GM23338 (cell line): ENCODE measurements around the gene ZNF208. TPM values are rescaled to one million over a fixed set of nuclear protein-coding genes. Genes with fewer than 3 reads are reported as not detected.

Source experiments
- ATAC-seq: fragments of 200-7000 bp; cut with Tn5 transposase; 3 replicates; pipeline ENCODE4 v1.9.1; 2020
- DNase-seq: peaks from one replicate; pipeline ENCODE4 v3.0.0-alpha.2; 2015; ENCODE audit warnings: low spot score
- H2AFZ ChIP-seq: fragments of 200-600 bp; sonication (generic); 2 replicates; pipeline ENCODE4 v1.8.0; 2016; ENCODE audit warnings: antibody characterized with exemption, mild to moderate bottlenecking, moderate library complexity
- H3F3A ChIP-seq: fragments of 200-600 bp; sonication (generic); replicated peaks from 2 replicates; pipeline ENCODE4 v1.8.0; 2017; ENCODE audit warnings: antibody characterized with exemption, mixed run types, low read depth
- H3K27ac ChIP-seq: fragments of 200-600 bp; sonication (generic); 2 replicates; pipeline ENCODE4 v1.6.1; 2016; ENCODE audit warnings: low read depth
- H3K27me3 ChIP-seq: fragments of 200-600 bp; sonication (generic); 2 replicates; pipeline ENCODE4 v1.8.0; 2016; ENCODE audit warnings: mild to moderate bottlenecking, mixed run types, moderate library complexity; ENCODE audit not compliant: insufficient read depth
- H3K36me3 ChIP-seq: fragments of 200-600 bp; sonication (generic); 2 replicates; pipeline ENCODE4 v1.8.0; 2016; ENCODE audit warnings: mild to moderate bottlenecking; ENCODE audit not compliant: insufficient read depth
- H3K4me1 ChIP-seq: fragments of 200-600 bp; sonication (generic); 2 replicates; pipeline ENCODE4 v1.8.0; 2016; ENCODE audit warnings: mild to moderate bottlenecking, moderate library complexity; ENCODE audit not compliant: insufficient read depth
- H3K4me2 ChIP-seq: fragments of 200-600 bp; sonication (generic); 2 replicates; pipeline ENCODE4 v1.7.1; 2017; ENCODE audit warnings: mixed run types
- H3K4me3 ChIP-seq: fragments of 200-600 bp; sonication (generic); 2 replicates; pipeline ENCODE4 v1.6.1; 2016; ENCODE audit warnings: mixed run types
- H3K79me2 ChIP-seq: fragments of 200-600 bp; sonication (generic); replicated peaks from 2 replicates; pipeline ENCODE4 v1.8.0; 2017; ENCODE audit warnings: mild to moderate bottlenecking; ENCODE audit not compliant: insufficient read depth
- H3K9me2 ChIP-seq: fragments of 200-600 bp; sonication (generic); 2 replicates; pipeline ENCODE4 v1.8.0; 2017; ENCODE audit not compliant: insufficient read depth
- H4K20me1 ChIP-seq: fragments of 200-600 bp; sonication (generic); replicated peaks from 2 replicates; pipeline ENCODE4 v1.8.0; 2017; ENCODE audit warnings: mild to moderate bottlenecking; ENCODE audit not compliant: insufficient read depth
- H3K27ac Mint-ChIP-seq: 2 replicates; pipeline ENCODE4 v1.8.0; 2020; ENCODE audit warnings: inconsistent platforms, mild to moderate bottlenecking, moderate library complexity, mixed read lengths
- H3K27me3 Mint-ChIP-seq: 3 replicates; pipeline ENCODE4 v1.8.0; 2022; ENCODE audit warnings: low read depth, mild to moderate bottlenecking, moderate library complexity, mixed read lengths, inconsistent platforms; ENCODE audit not compliant: insufficient read depth, poor library complexity
- H3K36me3 Mint-ChIP-seq: 3 replicates; pipeline ENCODE4 v1.8.0; 2021; ENCODE audit warnings: low read depth, mild to moderate bottlenecking, inconsistent platforms, moderate library complexity, mixed read lengths
- H3K4me1 Mint-ChIP-seq: 3 replicates; pipeline ENCODE4 v1.8.0; 2020; ENCODE audit warnings: mild to moderate bottlenecking, inconsistent platforms, mixed read lengths
- H3K4me3 Mint-ChIP-seq: 3 replicates; pipeline ENCODE4 v1.8.0; 2021; ENCODE audit warnings: moderate library complexity, mild to moderate bottlenecking, inconsistent platforms, mixed read lengths
- H3K9me3 Mint-ChIP-seq: 3 replicates; pipeline ENCODE4 v1.8.0; 2020; ENCODE audit warnings: moderate library complexity, mild to moderate bottlenecking, inconsistent platforms, mixed read lengths
- CTCF ChIP-seq, 2 experiments: fragments of 200-600 bp in 1 of 2; sonication (generic) in 1 of 2; conservative IDR thresholded peaks; 2 replicates each; pipeline versions ENCODE4 v1.5.1 to v1.6.1; 2016 to 2017; ENCODE audit warnings: antibody characterized with exemption in 2 of 2, low read depth in 2 of 2, mild to moderate bottlenecking in 2 of 2, moderate library complexity in 1 of 2
- EZH2 ChIP-seq: fragments of 200-600 bp; sonication (generic); IDR thresholded peaks from one replicate; pipeline ENCODE4 v1.8.0; 2017; ENCODE audit warnings: antibody characterized with exemption, mild to moderate bottlenecking, low read depth; ENCODE audit not compliant: unreplicated experiment
- JUNB ChIP-seq: IDR thresholded peaks from one replicate; pipeline ENCODE4 v1.6.1; 2016; ENCODE audit warnings: antibody characterized with exemption; ENCODE audit not compliant: unreplicated experiment
- NANOG ChIP-seq: IDR thresholded peaks from 2 replicates; pipeline ENCODE4 v1.6.1; 2016; ENCODE audit warnings: antibody characterized with exemption, borderline replicate concordance
- POLR2AphosphoS5 ChIP-seq: IDR thresholded peaks from 2 replicates; pipeline ENCODE4 v1.6.1; 2016; ENCODE audit warnings: antibody characterized with exemption, low read depth
- STAT1 ChIP-seq: IDR thresholded peaks from one replicate; pipeline ENCODE4 v1.6.1; 2016; ENCODE audit warnings: antibody characterized with exemption; ENCODE audit not compliant: unreplicated experiment
- ZNF114 ChIP-seq: fragments of 250-450 bp; sonication (Bioruptor Pico); IDR thresholded peaks from 2 replicates; pipeline ENCODE4 v1.5.0; 2020; ENCODE audit warnings: mild to moderate bottlenecking, moderate library complexity
- ZNF331 ChIP-seq: fragments of 250-450 bp; sonication (Bioruptor Pico); IDR thresholded peaks from 2 replicates; pipeline ENCODE4 v1.5.0; 2020; ENCODE audit warnings: low read depth, mild to moderate bottlenecking, moderate library complexity
- polyA plus RNA-seq: library from polyadenylated mRNA; unstranded; fragments of >200 nt; fragmentation: Nextera tagmentation; extraction: Ambion mirVana; gene quantifications from 2 replicates; pipeline ENCODE4 v1.2.1, GENCODE V29; 2016
- total RNA-seq: library from RNA; depleted of rRNA; stranded (reverse); fragments of >200 nt; shearing (Covaris generic); gene quantifications from 2 replicates; pipeline ENCODE4 v1.2.3, GENCODE V29; 2014
- TF ChIP-seq, protein P1 (sequence below): IDR thresholded peaks from one replicate; pipeline ENCODE4 v1.6.1; 2018; ENCODE audit warnings: antibody characterized with exemption; ENCODE audit not compliant: unreplicated experiment
- TF ChIP-seq, protein P2 (sequence below): fragments of 250-450 bp; sonication (Bioruptor Pico); IDR thresholded peaks from 2 replicates; pipeline ENCODE4 v1.5.0; 2020; ENCODE audit warnings: mild to moderate bottlenecking, moderate library complexity

Gene ZNF208
- total and polyA plus RNA-seq, 2 experiments from 2014 or later: 1.1 TPM; not detected in 1

DNA sequence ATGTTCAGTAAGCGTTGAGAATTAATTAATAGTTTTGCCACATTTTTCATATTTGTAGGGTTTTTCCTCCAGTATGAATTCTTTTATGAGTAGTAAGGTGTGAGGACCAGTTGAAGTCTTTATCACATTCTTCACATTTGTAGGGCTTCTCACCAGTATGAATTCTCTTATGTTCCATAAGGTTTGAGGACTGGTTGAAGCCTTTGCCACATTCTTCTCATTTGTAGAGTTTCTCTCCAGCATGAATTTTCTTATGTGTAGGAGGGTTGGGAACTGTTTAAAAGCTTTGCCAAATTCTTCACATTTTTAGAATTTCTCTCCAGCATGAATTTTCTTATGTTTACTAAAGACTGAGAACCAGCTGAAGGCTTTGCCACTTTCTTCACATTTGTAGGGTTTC, 40.3 kb downstream of the ZNF208 start (continued):
- TF ChIP-seq, protein P1, sequence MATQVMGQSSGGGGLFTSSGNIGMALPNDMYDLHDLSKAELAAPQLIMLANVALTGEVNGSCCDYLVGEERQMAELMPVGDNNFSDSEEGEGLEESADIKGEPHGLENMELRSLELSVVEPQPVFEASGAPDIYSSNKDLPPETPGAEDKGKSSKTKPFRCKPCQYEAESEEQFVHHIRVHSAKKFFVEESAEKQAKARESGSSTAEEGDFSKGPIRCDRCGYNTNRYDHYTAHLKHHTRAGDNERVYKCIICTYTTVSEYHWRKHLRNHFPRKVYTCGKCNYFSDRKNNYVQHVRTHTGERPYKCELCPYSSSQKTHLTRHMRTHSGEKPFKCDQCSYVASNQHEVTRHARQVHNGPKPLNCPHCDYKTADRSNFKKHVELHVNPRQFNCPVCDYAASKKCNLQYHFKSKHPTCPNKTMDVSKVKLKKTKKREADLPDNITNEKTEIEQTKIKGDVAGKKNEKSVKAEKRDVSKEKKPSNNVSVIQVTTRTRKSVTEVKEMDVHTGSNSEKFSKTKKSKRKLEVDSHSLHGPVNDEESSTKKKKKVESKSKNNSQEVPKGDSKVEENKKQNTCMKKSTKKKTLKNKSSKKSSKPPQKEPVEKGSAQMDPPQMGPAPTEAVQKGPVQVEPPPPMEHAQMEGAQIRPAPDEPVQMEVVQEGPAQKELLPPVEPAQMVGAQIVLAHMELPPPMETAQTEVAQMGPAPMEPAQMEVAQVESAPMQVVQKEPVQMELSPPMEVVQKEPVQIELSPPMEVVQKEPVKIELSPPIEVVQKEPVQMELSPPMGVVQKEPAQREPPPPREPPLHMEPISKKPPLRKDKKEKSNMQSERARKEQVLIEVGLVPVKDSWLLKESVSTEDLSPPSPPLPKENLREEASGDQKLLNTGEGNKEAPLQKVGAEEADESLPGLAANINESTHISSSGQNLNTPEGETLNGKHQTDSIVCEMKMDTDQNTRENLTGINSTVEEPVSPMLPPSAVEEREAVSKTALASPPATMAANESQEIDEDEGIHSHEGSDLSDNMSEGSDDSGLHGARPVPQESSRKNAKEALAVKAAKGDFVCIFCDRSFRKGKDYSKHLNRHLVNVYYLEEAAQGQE: no peak
- TF ChIP-seq STAT1: no peak

DNA sequence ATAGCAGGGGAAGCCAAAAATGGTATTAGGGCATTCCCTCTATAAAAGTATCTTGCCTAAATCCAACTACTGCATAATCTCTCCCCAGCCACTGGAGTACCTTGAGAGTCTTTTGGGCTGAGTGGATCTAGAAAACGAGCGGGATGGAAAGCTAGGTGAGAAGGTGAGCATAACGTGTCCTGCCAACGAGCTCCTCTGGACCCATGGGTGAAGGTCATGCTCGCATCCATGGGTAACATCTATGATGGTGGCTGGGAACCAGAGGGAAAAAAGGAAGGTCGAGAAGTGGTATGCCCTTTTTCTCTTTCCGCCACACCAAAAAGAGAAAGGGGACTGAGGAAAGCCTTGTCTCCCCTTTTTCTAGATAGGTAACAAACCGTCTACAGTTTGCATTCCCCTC, 63.0 kb downstream of the ZNF208 start:
- ATAC-seq (no peak), DNase-seq (peak; percentile 24)
- Mint-ChIP-seq H3K27me3 (peaks cover 5% of the 10 kb centered on the region), H3K9me3 (peaks cover 93% of the 10 kb centered on the region), H3K36me3 (peaks cover 22% of the 10 kb centered on the region), H3K4me1 (no peaks in the 10 kb centered on the region), H3K4me3 (no peak overlapping the region), H3K27ac (no peak overlapping the region)
- H3K4me3 ChIP-seq: no peak overlapping the region
- H3K36me3 ChIP-seq: peaks cover 11% of the 10 kb centered on the region; the same call in 1 of the 2 replicates
- no peaks in the 10 kb centered on the region for H3K27me3 ChIP-seq
- H3F3A ChIP-seq: no peaks in the 10 kb centered on the region
- H3K79me2 ChIP-seq: no peaks in the 10 kb centered on the region
- no peaks in the 10 kb centered on the region for H3K9me2 ChIP-seq
- no peaks in the 10 kb centered on the region for H4K20me1 ChIP-seq
- no peak overlapping the region for H2AFZ ChIP-seq
- H3K27ac ChIP-seq: no peak overlapping the region
- TF ChIP-seq NANOG (no peak), STAT1 (no peak), JUNB (no peak), ZNF114 (CRISPR knock-in tag) (no peak), POLR2AphosphoS5 (no peak), ZNF331 (CRISPR knock-in tag) (no peak), CTCF (conservative IDR thresholded peaks at IDR 0.05; ENCODE audit: low read depth in 2 of 2) (no peak), EZH2 (no peak)
- TF ChIP-seq, protein P2, sequence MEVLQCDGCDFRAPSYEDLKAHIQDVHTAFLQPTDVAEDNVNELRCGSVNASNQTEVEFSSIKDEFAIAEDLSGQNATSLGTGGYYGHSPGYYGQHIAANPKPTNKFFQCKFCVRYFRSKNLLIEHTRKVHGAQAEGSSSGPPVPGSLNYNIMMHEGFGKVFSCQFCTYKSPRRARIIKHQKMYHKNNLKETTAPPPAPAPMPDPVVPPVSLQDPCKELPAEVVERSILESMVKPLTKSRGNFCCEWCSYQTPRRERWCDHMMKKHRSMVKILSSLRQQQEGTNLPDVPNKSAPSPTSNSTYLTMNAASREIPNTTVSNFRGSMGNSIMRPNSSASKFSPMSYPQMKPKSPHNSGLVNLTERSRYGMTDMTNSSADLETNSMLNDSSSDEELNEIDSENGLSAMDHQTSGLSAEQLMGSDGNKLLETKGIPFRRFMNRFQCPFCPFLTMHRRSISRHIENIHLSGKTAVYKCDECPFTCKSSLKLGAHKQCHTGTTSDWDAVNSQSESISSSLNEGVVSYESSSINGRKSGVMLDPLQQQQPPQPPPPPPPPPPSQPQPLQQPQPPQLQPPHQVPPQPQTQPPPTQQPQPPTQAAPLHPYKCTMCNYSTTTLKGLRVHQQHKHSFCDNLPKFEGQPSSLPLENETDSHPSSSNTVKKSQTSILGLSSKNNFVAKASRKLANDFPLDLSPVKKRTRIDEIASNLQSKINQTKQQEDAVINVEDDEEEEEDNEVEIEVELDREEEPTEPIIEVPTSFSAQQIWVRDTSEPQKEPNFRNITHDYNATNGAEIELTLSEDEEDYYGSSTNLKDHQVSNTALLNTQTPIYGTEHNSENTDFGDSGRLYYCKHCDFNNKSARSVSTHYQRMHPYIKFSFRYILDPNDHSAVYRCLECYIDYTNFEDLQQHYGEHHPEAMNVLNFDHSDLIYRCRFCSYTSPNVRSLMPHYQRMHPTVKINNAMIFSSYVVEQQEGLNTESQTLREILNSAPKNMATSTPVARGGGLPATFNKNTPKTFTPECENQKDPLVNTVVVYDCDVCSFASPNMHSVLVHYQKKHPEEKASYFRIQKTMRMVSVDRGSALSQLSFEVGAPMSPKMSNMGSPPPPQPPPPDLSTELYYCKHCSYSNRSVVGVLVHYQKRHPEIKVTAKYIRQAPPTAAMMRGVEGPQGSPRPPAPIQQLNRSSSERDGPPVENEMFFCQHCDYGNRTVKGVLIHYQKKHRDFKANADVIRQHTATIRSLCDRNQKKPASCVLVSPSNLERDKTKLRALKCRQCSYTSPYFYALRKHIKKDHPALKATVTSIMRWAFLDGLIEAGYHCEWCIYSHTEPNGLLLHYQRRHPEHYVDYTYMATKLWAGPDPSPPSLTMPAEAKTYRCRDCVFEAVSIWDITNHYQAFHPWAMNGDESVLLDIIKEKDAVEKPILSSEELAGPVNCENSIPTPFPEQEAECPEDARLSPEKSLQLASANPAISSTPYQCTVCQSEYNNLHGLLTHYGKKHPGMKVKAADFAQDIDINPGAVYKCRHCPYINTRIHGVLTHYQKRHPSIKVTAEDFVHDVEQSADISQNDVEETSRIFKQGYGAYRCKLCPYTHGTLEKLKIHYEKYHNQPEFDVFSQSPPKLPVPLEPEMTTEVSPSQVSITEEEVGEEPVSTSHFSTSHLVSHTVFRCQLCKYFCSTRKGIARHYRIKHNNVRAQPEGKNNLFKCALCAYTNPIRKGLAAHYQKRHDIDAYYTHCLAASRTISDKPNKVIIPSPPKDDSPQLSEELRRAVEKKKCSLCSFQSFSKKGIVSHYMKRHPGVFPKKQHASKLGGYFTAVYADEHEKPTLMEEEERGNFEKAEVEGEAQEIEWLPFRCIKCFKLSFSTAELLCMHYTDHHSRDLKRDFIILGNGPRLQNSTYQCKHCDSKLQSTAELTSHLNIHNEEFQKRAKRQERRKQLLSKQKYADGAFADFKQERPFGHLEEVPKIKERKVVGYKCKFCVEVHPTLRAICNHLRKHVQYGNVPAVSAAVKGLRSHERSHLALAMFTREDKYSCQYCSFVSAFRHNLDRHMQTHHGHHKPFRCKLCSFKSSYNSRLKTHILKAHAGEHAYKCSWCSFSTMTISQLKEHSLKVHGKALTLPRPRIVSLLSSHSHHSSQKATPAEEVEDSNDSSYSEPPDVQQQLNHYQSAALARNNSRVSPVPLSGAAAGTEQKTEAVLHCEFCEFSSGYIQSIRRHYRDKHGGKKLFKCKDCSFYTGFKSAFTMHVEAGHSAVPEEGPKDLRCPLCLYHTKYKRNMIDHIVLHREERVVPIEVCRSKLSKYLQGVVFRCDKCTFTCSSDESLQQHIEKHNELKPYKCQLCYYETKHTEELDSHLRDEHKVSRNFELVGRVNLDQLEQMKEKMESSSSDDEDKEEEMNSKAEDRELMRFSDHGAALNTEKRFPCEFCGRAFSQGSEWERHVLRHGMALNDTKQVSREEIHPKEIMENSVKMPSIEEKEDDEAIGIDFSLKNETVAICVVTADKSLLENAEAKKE (CRISPR knock-in tag): no peak
- H3K4me1 ChIP-seq: no peaks in the 10 kb centered on the region
- no peak overlapping the region for H3K4me2 ChIP-seq
